Activated naive CD4-positive, alpha-beta T cell treated with anti-CD3 and anti-CD28 coated beads for 36 hours (primary cell): ENCODE data around the gene CRACDL. TPM values are rescaled to one million over a fixed set of nuclear protein-coding genes. Genes with fewer than 3 reads are reported as not detected.
A peak's percentile ranks its signal among the peaks of the same experiment; 100 is the strongest.

Source experiments
- CTCF ChIA-PET: fragments of 350-600 bp; sonication (Branson Sonifier 250); formaldehyde crosslinking; loops from one replicate; lab custom pipeline; 2021; ENCODE audit warnings: antibody characterized with exemption; lab: Charles Lee
- DNase-seq: peaks from one replicate; pipeline ENCODE4 v3.0.0-alpha.2; 2020
- H3K27ac Mint-ChIP-seq: one replicate; pipeline ENCODE4 v1.8.0; 2021; ENCODE audit warnings: mild to moderate bottlenecking, mixed read lengths
- H3K27me3 Mint-ChIP-seq: one replicate; pipeline ENCODE4 v1.8.0; 2021; ENCODE audit warnings: low read depth, mixed read lengths
- H3K36me3 Mint-ChIP-seq: one replicate; pipeline ENCODE4 v1.8.0; 2021; ENCODE audit warnings: low read depth, mixed read lengths
- H3K4me1 Mint-ChIP-seq: one replicate; pipeline ENCODE4 v1.8.0; 2021; ENCODE audit warnings: low read depth, mixed read lengths
- H3K4me3 Mint-ChIP-seq: one replicate; pipeline ENCODE4 v1.8.0; 2021; ENCODE audit warnings: mild to moderate bottlenecking, moderate library complexity, mixed read lengths
- H3K9me3 Mint-ChIP-seq: one replicate; pipeline ENCODE4 v1.8.0; 2021; ENCODE audit warnings: mixed read lengths
- intact Hi-C: fragments of 100-400 bp; cut with micrococcal nuclease; formaldehyde crosslinking; loops from one replicate; pipeline ENCODE4 v1.15.1; 2023
- total RNA-seq, 2 experiments: library from RNA; stranded (reverse); gene quantifications; one replicate each; pipeline ENCODE4 v1.2.3, GENCODE V29; 2021

CRACDL gene
- total RNA-seq, 2 experiments from 2014 or later = 0.14 to 0.35 TPM

- Mint-ChIP-seq H3K4me1 (peaks cover 15% of the 10 kb centered on the region), H3K9me3 (no peaks in the 10 kb centered on the region), H3K27me3 (peaks cover 2% of the 10 kb centered on the region), H3K36me3 (no peaks in the 10 kb centered on the region), H3K4me3 (peak overlapping the region; percentile 34), H3K27ac (no peak overlapping the region)
- intact Hi-C loops = loop anchor here (1.0 kb wide), 1 partner anchor 49 kb away; no protein-coding TSS in a partner anchor
- CTCF ChIA-PET = interaction anchor here (0.7 to 1.5 kb wide), 5 partner anchors 36 to 241 kb away, joined by 3 to 5 read pairs (median 3); no protein-coding TSS in a partner anchor
- no peak for DNase-seq
These were observed 114.3 kb downstream of the CRACDL start for GRCh38 chr2:98821629-98822135.

- no peaks in the 10 kb centered on the region for H3K9me3 Mint-ChIP-seq
- H3K27me3 Mint-ChIP-seq = peaks cover 2% of the 10 kb centered on the region
- DNase-seq = no peak
- H3K4me1 Mint-ChIP-seq = peaks cover 11% of the 10 kb centered on the region
- no peaks in the 10 kb centered on the region for H3K36me3 Mint-ChIP-seq
- CTCF ChIA-PET = interaction anchor here (0.9 to 1.1 kb wide), 2 partner anchors 19 to 170 kb away, joined by 3 read pairs; no protein-coding TSS in a partner anchor
- H3K27ac Mint-ChIP-seq = no peak overlapping the region
- no peak overlapping the region for H3K4me3 Mint-ChIP-seq
- intact Hi-C loops = no loop called here
These were observed 116.7 kb downstream of the CRACDL start for GRCh38 chr2:98819231-98819766.

- no peak overlapping the region for H3K27ac Mint-ChIP-seq
- no peaks in the 10 kb centered on the region for H3K9me3 Mint-ChIP-seq
- H3K36me3 Mint-ChIP-seq = no peaks in the 10 kb centered on the region
- no peak overlapping the region for H3K4me3 Mint-ChIP-seq
- H3K4me1 Mint-ChIP-seq = peaks cover 2% of the 10 kb centered on the region
- intact Hi-C loops = no loop called here
- no peaks in the 10 kb centered on the region for H3K27me3 Mint-ChIP-seq
- CTCF ChIA-PET = interaction anchor here (0.7 to 1.4 kb wide), 2 partner anchors 11 to 169 kb away, joined by 4 to 6 read pairs; no protein-coding TSS in a partner anchor
- no peak for DNase-seq
These were observed 117.9 kb downstream of the CRACDL start for GRCh38 chr2:98818164-98818563.

- H3K4me1 Mint-ChIP-seq = peaks cover under 1% of the 10 kb centered on the region
- intact Hi-C loops = no loop called here
- H3K36me3 Mint-ChIP-seq = no peaks in the 10 kb centered on the region
These were observed 119.7 kb downstream of the CRACDL start for GRCh38 chr2:98816281-98816680.

DNA sequence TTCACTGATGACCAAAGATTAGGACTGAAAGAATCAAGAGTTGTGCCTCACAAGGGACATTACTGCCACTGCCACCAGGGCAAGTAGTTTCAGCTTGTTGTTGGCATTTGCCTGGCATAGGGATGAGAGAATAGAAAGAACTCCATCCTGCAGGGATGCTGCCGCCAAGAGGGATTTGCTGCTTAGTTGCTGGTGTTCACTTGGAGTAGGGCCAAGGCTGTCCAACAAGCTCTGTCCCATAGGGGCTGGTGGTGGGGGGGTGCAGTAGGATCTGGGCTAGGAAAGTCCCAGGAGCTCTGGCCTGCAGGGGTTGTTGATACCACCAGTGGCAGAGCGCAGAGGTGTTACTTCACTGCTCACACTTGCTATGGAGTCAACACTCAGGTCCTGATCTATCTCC, 120.2 kb downstream of the CRACDL start:
- Mint-ChIP-seq H3K4me3 (no peak overlapping the region), H3K36me3 (no peaks in the 10 kb centered on the region), H3K9me3 (no peaks in the 10 kb centered on the region), H3K27ac (no peak overlapping the region), H3K4me1 (no peaks in the 10 kb centered on the region), H3K27me3 (no peaks in the 10 kb centered on the region)
- CTCF ChIA-PET = no interaction called here
- intact Hi-C loops = no loop called here
- DNase-seq = no peak

More at GRCh38 chr2:98816281-98816680, 119.7 kb downstream of the CRACDL start:
- Mint-ChIP-seq H3K4me3 (no peak overlapping the region), H3K27me3 (no peaks in the 10 kb centered on the region), H3K9me3 (no peaks in the 10 kb centered on the region), H3K27ac (no peak overlapping the region)
- no peak for DNase-seq
- CTCF ChIA-PET = no interaction called here

DNA sequence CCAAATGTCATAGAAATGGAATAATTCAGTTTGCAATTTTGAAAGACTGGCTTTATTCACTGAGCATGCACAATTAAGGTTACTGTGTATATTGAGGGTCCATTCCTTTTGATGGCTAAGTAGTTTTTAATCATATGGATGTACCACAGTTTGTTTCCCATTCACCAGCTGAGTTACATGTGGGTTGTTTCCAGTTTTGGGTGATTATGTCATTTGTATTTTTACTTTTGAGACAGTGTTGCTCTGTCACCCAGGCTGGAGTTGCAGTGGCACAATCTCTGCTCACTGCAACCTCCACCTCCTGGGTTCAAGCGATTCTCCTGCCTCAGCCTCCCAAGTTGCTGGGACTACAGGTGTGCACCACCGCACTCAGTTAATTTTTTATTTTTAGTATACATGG, 124.3 kb downstream of the CRACDL start:
- intact Hi-C loops = no loop called here
- CTCF ChIA-PET = no interaction called here
- Mint-ChIP-seq H3K4me3 (no peak overlapping the region), H3K9me3 (no peaks in the 10 kb centered on the region), H3K4me1 (peaks cover 6% of the 10 kb centered on the region), H3K36me3 (no peaks in the 10 kb centered on the region), H3K27ac (no peak overlapping the region), H3K27me3 (no peaks in the 10 kb centered on the region)
- DNase-seq = no peak

- Mint-ChIP-seq H3K4me3 (no peak overlapping the region), H3K27ac (no peak overlapping the region), H3K36me3 (no peaks in the 10 kb centered on the region), H3K4me1 (peaks cover 7% of the 10 kb centered on the region), H3K27me3 (no peaks in the 10 kb centered on the region), H3K9me3 (no peaks in the 10 kb centered on the region)
- intact Hi-C loops = no loop called here
- DNase-seq = no peak
- CTCF ChIA-PET = no interaction called here
These were observed 125.5 kb downstream of the CRACDL start for GRCh38 chr2:98810588-98810928.

GRCh38 chr2:98809878-98810587, 126.0 kb downstream of the CRACDL start:
- Mint-ChIP-seq H3K27ac (no peak overlapping the region), H3K27me3 (no peaks in the 10 kb centered on the region), H3K4me3 (no peak overlapping the region), H3K9me3 (no peaks in the 10 kb centered on the region), H3K36me3 (no peaks in the 10 kb centered on the region), H3K4me1 (peaks cover 7% of the 10 kb centered on the region)
- intact Hi-C loops = no loop called here
- CTCF ChIA-PET = no interaction called here
- no peak for DNase-seq

GRCh38 chr2:98809116-98809515, 126.9 kb downstream of the CRACDL start:
- Mint-ChIP-seq H3K27me3 (no peaks in the 10 kb centered on the region), H3K4me3 (no peak overlapping the region), H3K9me3 (no peaks in the 10 kb centered on the region), H3K36me3 (no peaks in the 10 kb centered on the region), H3K4me1 (peaks cover 7% of the 10 kb centered on the region), H3K27ac (no peak overlapping the region)
- intact Hi-C loops = no loop called here
- no peak for DNase-seq
- CTCF ChIA-PET = interaction anchor here (0.9 kb wide), 1 partner anchor 14 kb away, joined by 3 read pairs; no protein-coding TSS in a partner anchor

DNA sequence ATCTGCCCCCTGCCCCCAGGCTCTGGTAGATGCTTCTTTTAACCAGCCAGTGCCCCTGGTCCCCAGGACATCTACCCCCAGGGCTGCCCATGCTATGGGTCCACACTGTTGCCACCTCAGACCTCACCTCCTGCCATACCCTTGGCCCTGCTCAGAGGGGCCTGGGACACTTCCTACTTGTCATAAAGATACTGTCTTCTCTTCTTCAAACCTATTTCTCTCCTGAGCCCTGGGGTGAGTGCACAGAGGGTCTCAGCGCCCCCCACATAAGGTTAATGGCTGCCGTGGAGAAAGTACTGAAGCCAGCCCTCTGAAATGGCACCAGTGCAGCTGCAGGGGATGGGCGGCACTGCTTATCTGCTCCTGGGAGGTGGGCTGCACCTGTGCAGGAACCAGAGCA, 127.5 kb downstream of the CRACDL start:
- Mint-ChIP-seq H3K4me3 (no peak overlapping the region), H3K4me1 (peaks cover 7% of the 10 kb centered on the region), H3K27ac (no peak overlapping the region), H3K36me3 (no peaks in the 10 kb centered on the region), H3K27me3 (no peaks in the 10 kb centered on the region), H3K9me3 (no peaks in the 10 kb centered on the region)
- CTCF ChIA-PET = interaction anchor here (0.9 kb wide), 1 partner anchor 14 kb away, joined by 3 read pairs; no protein-coding TSS in a partner anchor
- intact Hi-C loops = no loop called here
- DNase-seq = no peak

DNA sequence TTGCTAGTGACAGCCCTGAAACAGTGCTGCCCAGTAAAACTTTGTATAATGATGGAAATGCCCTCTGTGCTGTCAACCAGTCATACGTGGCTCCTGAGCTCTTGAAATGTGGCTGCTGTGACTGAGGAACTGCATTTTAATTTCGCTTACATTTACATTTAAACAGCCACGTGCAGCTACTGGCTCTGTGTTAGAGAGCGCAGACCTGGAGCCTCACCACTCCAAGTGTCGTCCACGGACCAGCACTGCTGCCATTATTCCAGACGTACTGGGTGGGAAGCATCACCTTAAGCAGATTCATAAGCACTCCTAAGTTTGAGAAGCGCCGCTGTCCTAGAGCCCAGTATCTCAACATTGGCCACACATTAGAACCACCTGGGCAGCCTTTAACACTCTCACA, 128.1 kb downstream of the CRACDL start:
- intact Hi-C loops = no loop called here

GRCh38 chr2:98807221-98807620, 128.8 kb downstream of the CRACDL start:
- CTCF ChIA-PET = interaction anchor here (1.1 kb wide), 1 partner anchor 11 kb away, joined by 4 read pairs; no protein-coding TSS in a partner anchor
- H3K36me3 Mint-ChIP-seq = no peaks in the 10 kb centered on the region
- no peaks in the 10 kb centered on the region for H3K27me3 Mint-ChIP-seq
- peaks cover 7% of the 10 kb centered on the region for H3K4me1 Mint-ChIP-seq
- H3K9me3 Mint-ChIP-seq = no peaks in the 10 kb centered on the region
- DNase-seq = peak; percentile 32
- H3K27ac Mint-ChIP-seq = no peak overlapping the region
- no peak overlapping the region for H3K4me3 Mint-ChIP-seq
- intact Hi-C loops = no loop called here

More for the DNA sequence above, 128.1 kb downstream of the CRACDL start:
- no peak for DNase-seq
- no peak overlapping the region for H3K4me3 Mint-ChIP-seq
- H3K27ac Mint-ChIP-seq = no peak overlapping the region
- CTCF ChIA-PET = no interaction called here
- peaks cover 7% of the 10 kb centered on the region for H3K4me1 Mint-ChIP-seq
- no peaks in the 10 kb centered on the region for H3K27me3 Mint-ChIP-seq
- no peaks in the 10 kb centered on the region for H3K36me3 Mint-ChIP-seq
- no peaks in the 10 kb centered on the region for H3K9me3 Mint-ChIP-seq
